Measurements from ENCODE around the gene STARD8.

DNA sequence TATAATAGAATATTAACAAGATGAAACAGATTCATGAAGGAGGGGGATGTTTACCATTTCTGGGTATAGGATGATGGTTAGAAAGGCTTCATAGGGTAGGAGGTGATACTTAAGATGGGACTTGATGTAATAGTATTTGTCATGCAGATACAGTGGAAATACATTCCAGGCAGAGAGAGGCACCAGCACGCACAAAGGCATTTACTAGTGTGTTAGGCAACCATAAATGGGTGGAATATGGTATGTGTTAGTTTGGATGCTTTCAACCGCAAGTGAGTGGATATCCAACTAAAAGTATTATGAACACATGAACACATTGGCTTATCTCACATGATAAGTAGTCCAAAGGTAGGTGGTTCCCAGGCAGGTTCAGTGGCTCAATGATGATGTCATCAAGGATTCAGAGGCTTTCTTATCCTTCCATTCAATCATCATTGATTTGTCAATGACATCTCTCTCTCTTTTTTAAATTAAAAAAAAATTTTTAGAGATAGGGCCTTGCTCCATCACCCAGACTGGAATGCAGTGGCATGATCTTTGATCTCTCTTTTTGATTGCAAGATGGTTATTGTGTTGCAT lies 12.7 kb upstream of the STARD8 start:
- TF ChIP-seq CTCF (conservative IDR thresholded peaks at IDR 0.05; ENCODE audit: low read depth, low read length) (no peak), EZH2 (IDR thresholded peaks at IDR 0.05; ENCODE audit: borderline replicate concordance, low read depth, low read length, poor library complexity, severe bottlenecking) (no peak)
